ENCODE data around the gene QKI. TPM values are rescaled to one million over a fixed set of nuclear protein-coding genes. Genes with fewer than 3 reads are reported as not detected.

Gene QKI
- total RNA-seq, 1 experiment from 2014 or later = 134 TPM

DNA sequence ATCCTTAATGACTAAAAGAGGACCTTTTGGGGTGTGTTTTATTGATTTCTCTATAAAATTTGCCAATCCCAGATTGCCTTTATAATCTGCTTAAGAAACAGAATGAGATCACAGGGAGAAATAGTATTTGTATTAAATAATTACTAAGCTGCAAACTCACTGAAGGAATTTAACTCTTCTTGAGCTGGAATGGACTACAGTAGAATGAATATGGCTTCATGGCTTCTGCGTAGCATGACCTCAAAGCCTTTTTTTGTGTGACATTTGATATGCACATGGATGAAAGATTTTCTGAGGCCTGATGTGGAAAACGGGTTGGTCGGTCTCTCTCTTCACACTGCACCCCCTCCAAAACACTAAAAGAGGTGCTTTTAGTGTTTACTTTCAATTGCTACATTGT lies 115.9 kb downstream of the QKI start:
- Mint-ChIP-seq H3K27ac (ENCODE audit: unreplicated experiment) (no peak overlapping the region), H3K27me3 (ENCODE audit: insufficient read depth, unreplicated experiment) (no peaks in the 10 kb centered on the region)
- TF ChIP-seq, protein P1, sequence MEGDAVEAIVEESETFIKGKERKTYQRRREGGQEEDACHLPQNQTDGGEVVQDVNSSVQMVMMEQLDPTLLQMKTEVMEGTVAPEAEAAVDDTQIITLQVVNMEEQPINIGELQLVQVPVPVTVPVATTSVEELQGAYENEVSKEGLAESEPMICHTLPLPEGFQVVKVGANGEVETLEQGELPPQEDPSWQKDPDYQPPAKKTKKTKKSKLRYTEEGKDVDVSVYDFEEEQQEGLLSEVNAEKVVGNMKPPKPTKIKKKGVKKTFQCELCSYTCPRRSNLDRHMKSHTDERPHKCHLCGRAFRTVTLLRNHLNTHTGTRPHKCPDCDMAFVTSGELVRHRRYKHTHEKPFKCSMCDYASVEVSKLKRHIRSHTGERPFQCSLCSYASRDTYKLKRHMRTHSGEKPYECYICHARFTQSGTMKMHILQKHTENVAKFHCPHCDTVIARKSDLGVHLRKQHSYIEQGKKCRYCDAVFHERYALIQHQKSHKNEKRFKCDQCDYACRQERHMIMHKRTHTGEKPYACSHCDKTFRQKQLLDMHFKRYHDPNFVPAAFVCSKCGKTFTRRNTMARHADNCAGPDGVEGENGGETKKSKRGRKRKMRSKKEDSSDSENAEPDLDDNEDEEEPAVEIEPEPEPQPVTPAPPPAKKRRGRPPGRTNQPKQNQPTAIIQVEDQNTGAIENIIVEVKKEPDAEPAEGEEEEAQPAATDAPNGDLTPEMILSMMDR (IDR thresholded peaks at IDR 0.05; ENCODE audit: insufficient read depth in 1 of 2, low read depth in 1 of 2, low read length in 1 of 2, severe bottlenecking in 1 of 2, unreplicated experiment in 1 of 2) = no peak

DNA sequence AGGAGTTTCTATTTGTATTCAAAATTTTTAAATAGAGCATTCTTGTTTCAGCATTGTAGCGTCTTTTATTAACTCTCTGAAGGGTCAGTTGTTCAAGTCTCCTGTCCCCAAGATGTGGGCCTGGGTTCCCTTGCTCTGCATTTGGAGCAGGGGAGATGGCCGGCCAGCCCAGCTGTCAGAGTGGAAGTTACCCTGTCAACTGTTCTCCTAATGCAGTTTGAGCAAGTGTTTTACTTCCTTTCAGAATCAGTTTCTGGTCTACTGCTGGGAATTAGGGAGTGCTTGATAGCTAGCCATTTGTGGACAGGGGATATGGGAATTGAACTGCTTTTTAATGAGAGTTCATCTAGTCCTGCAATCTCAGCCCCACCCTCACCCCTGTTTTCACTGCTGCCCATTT lies 116.6 kb downstream of the QKI start:
- no peak overlapping the region for H3K4me3 Mint-ChIP-seq (ENCODE audit: unreplicated experiment)

More for the DNA sequence above, 115.9 kb downstream of the QKI start:
- BruUV-seq (replicated peaks) = no TSS peak
- intact Hi-C loops (cut with micrococcal nuclease; ENCODE audit: unreplicated experiment) = no loop called here
- Histone ChIP-seq H3K4me1 (peaks cover 22% of the 10 kb centered on the region), H3K9me3 (no peaks in the 10 kb centered on the region), H3K4me3 (ENCODE audit: low read depth, low read length) (no peak overlapping the region), H3K36me3 (ENCODE audit: control insufficient read depth, insufficient read depth, low read length) (no peaks in the 10 kb centered on the region), H3K27me3 (replicated peaks; ENCODE audit: control insufficient read depth, insufficient read depth, low read length) (no peaks in the 10 kb centered on the region)
- Mint-ChIP-seq H3K4me3 (ENCODE audit: unreplicated experiment) (no peak overlapping the region), H3K9me3 (ENCODE audit: unreplicated experiment) (no peaks in the 10 kb centered on the region), H3K4me1 (ENCODE audit: low read depth, unreplicated experiment) (peaks cover 7% of the 10 kb centered on the region), H3K36me3 (ENCODE audit: insufficient read depth, unreplicated experiment) (no peaks in the 10 kb centered on the region)
- DNase-seq = no peak
- ChIA-PET POLR2A (no interaction called here), CTCF (no interaction called here)

DNA sequence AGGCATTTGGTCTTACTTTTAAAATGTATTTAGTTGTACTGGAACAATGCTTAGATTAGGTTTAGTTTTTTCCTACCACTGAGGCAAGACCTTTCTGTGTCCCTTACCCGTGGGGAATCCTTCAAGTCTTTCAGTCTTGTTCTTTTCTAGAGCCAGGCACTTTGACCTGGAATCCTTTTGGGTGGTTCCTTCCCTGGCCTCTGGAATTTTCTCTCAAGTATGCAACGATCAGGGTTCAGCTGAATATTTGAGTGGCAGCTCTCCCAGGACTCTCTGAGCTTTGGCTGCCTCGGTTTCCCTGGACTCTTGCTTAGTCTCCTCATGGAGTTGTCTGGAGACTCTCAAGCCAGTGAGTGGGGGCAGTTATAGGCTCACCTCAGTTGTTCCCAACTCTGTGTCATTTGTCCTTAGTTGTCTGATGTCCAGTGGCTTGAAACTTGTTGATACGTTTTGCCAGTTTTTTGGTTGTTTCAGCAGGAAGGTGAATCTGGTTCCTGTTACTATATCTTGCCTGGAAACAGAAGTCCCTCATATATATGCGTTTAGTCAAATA lies 118.1 kb downstream of the QKI start:
- Mint-ChIP-seq H3K36me3 (ENCODE audit: insufficient read depth, unreplicated experiment) (no peaks in the 10 kb centered on the region), H3K27me3 (ENCODE audit: insufficient read depth, unreplicated experiment) (no peaks in the 10 kb centered on the region), H3K4me1 (ENCODE audit: low read depth, unreplicated experiment) (peaks cover 7% of the 10 kb centered on the region), H3K9me3 (ENCODE audit: unreplicated experiment) (no peaks in the 10 kb centered on the region), H3K4me3 (ENCODE audit: unreplicated experiment) (no peak overlapping the region), H3K27ac (ENCODE audit: unreplicated experiment) (no peak overlapping the region)
- POLR2A ChIA-PET = no interaction called here
- TF ChIP-seq, protein P1 (IDR thresholded peaks at IDR 0.05; ENCODE audit: insufficient read depth in 1 of 2, low read depth in 1 of 2, low read length in 1 of 2, severe bottlenecking in 1 of 2, unreplicated experiment in 1 of 2) = no peak
- H3K36me3 ChIP-seq (ENCODE audit: control insufficient read depth, insufficient read depth, low read length) = no peaks in the 10 kb centered on the region
- peaks cover 22% of the 10 kb centered on the region for H3K4me1 ChIP-seq
- no peaks in the 10 kb centered on the region for H3K9me3 ChIP-seq
- no peaks in the 10 kb centered on the region for H3K27me3 ChIP-seq (replicated peaks; ENCODE audit: control insufficient read depth, insufficient read depth, low read length)
- intact Hi-C loops (cut with micrococcal nuclease; ENCODE audit: unreplicated experiment) = no loop called here
- CTCF ChIA-PET = no interaction called here
- H3K4me3 ChIP-seq (ENCODE audit: low read depth, low read length) = no peak overlapping the region
- no peak for DNase-seq
- no TSS peak for BruUV-seq (replicated peaks)

More for the DNA sequence above, 116.6 kb downstream of the QKI start:
- Histone ChIP-seq H3K9me3 (no peaks in the 10 kb centered on the region), H3K27me3 (replicated peaks; ENCODE audit: control insufficient read depth, insufficient read depth, low read length) (no peaks in the 10 kb centered on the region), H3K4me3 (ENCODE audit: low read depth, low read length) (no peak overlapping the region), H3K36me3 (ENCODE audit: control insufficient read depth, insufficient read depth, low read length) (no peaks in the 10 kb centered on the region), H3K4me1 (peaks cover 22% of the 10 kb centered on the region)
- H3K4me1 Mint-ChIP-seq (ENCODE audit: low read depth, unreplicated experiment) = peaks cover 7% of the 10 kb centered on the region
- TF ChIP-seq, protein P1 (IDR thresholded peaks at IDR 0.05; ENCODE audit: insufficient read depth in 1 of 2, low read depth in 1 of 2, low read length in 1 of 2, severe bottlenecking in 1 of 2, unreplicated experiment in 1 of 2) = no peak
- intact Hi-C loops (cut with micrococcal nuclease; ENCODE audit: unreplicated experiment) = no loop called here
- POLR2A ChIA-PET = no interaction called here
- H3K27ac Mint-ChIP-seq (ENCODE audit: unreplicated experiment) = no peak overlapping the region
- CTCF ChIA-PET = no interaction called here
- no peaks in the 10 kb centered on the region for H3K9me3 Mint-ChIP-seq (ENCODE audit: unreplicated experiment)
- no TSS peak for BruUV-seq (replicated peaks)
- no peaks in the 10 kb centered on the region for H3K27me3 Mint-ChIP-seq (ENCODE audit: insufficient read depth, unreplicated experiment)
- no peaks in the 10 kb centered on the region for H3K36me3 Mint-ChIP-seq (ENCODE audit: insufficient read depth, unreplicated experiment)
- DNase-seq = no peak

Measured in Caco-2 (cell line).